ENCODE measurements around the gene EFEMP2.

The EFEMP2 gene

GRCh38 chr11:65865550-65866172 lies 6.9 kb downstream of the EFEMP2 start:
- DNase-seq (ENCODE audit: low spot score): no peak

GRCh38 chr11:65864706-65865471 lies 7.7 kb downstream of the EFEMP2 start:
- DNase-seq (ENCODE audit: low spot score): no peak

- DNase-seq (ENCODE audit: low spot score): no peak
These were observed 8.5 kb downstream of the EFEMP2 start for GRCh38 chr11:65863889-65864705.

GRCh38 chr11:65862941-65863888 lies 9.4 kb downstream of the EFEMP2 start:
- no peak for DNase-seq (ENCODE audit: low spot score)

- DNase-seq (ENCODE audit: low spot score): no peak
These were observed 10.3 kb downstream of the EFEMP2 start for GRCh38 chr11:65862191-65862735.

- DNase-seq (ENCODE audit: low spot score): no peak
These were observed 10.9 kb downstream of the EFEMP2 start for GRCh38 chr11:65861533-65862183.

GRCh38 chr11:65861165-65861505 lies 11.5 kb downstream of the EFEMP2 start:
- no peak for DNase-seq (ENCODE audit: low spot score)

GRCh38 chr11:65860278-65861164 lies 12.1 kb downstream of the EFEMP2 start, which contains the start of gene MUS81:
Gene MUS81, plus strand, starts transcription at chr11:65860433. Its CDS starts 321 bp downstream, at chr11:65860754.
- peak; percentile 86 for DNase-seq (ENCODE audit: low spot score)

GRCh38 chr11:65859812-65860277 lies 12.8 kb downstream of the EFEMP2 start:
- no peak for DNase-seq (ENCODE audit: low spot score)

GRCh38 chr11:65859095-65859811 lies 13.3 kb downstream of the EFEMP2 start:
- DNase-seq (ENCODE audit: low spot score): peak; percentile 94

GRCh38 chr11:65858681-65859087 lies 13.9 kb downstream of the EFEMP2 start:
- DNase-seq (ENCODE audit: low spot score): no peak

- peak; percentile 89 for DNase-seq (ENCODE audit: low spot score)
These were observed 14.5 kb downstream of the EFEMP2 start, which contains the start of gene CFL1 for GRCh38 chr11:65857853-65858680. Gene CFL1, minus strand, starts transcription at chr11:65858180. Its CDS starts 81 bp downstream, at chr11:65858099.

GRCh38 chr11:65857500-65857852 lies 15.1 kb downstream of the EFEMP2 start:
- no peak for DNase-seq (ENCODE audit: low spot score)

GRCh38 chr11:65856689-65857499 lies 15.7 kb downstream of the EFEMP2 start:
- no peak for DNase-seq (ENCODE audit: low spot score)

- DNase-seq (ENCODE audit: low spot score): no peak
These were observed 16.7 kb downstream of the EFEMP2 start for GRCh38 chr11:65855927-65856363.

- DNase-seq (ENCODE audit: low spot score): no peak
These were observed 17.5 kb downstream of the EFEMP2 start for GRCh38 chr11:65854852-65855837.

Measured in COLO829 (cell line).